ENCODE results near the gene HMX3. TPM values are rescaled to one million over a fixed set of nuclear protein-coding genes. Genes with fewer than 3 reads are reported as not detected.
A peak's percentile ranks its signal among the peaks of the same experiment; 100 is the strongest.

HMX3 gene
- total RNA-seq, 2 donors from 2014 or later, result not detected

DNA sequence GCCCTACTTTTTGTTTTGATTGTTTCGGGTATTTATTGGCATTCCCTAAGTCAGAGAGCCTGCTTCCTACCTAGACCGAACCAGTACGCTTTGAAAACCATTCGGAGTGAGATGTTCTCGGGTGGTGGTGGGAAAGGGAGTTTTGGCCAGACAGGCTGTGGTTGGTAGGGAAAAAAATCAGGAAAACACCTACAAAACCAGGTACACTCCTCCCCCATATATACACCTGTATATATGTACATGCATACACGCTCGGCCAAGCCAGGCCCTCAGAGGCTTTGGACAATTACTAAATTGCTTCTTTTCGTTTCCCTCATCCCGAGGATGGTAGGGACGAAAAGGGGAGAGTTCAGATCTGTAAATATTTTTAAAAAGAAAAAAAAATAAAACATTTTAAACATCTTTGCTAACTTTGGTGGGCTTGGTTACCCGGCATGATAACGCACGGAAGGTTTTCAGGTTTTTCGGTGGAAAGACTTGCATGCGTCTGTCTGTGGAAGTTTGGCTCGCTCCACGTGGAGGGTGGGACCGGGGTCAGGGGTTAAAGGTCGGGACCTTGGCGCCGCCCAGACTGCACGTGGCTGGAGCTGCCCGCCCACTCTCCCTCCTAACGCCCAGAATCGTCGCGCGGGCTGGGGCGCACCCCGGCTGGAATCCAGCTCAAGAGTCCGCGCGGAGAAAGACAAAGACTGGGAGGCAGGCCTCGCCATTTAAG is 14.7 kb downstream of the HMX3 start:
- H3K4me1 ChIP-seq, result peaks cover 53% of the 10 kb centered on the region
- peaks cover 0 to 2% (median 0%) of the 10 kb centered on the region in 3 donors for H3K9me3 ChIP-seq
- no peak for ATAC-seq
- TF ChIP-seq CTCF (IDR thresholded peaks at IDR 0.05) (no peak), POLR2A (IDR thresholded peaks at IDR 0.05) (no peak)
- no peaks in the 10 kb centered on the region for H3K36me3 ChIP-seq (replicated peaks in 1 of 2; ENCODE audit: insufficient read depth in 1 of 2, low read depth in 2 of 2)
- H3K27ac ChIP-seq, result no peak overlapping the region
- WGBS, 2 donors, result 7 to 8% methylated on average over 29 to 34 of the region's 34 CpGs
- peaks cover 0 to 59% of the 10 kb centered on the region in 2 donors for H3K27me3 ChIP-seq
- DNase-seq, result no peak
- no peak overlapping the region for H3K4me3 ChIP-seq
- intact Hi-C loops (cut with DNase I), result no loop called here

DNA sequence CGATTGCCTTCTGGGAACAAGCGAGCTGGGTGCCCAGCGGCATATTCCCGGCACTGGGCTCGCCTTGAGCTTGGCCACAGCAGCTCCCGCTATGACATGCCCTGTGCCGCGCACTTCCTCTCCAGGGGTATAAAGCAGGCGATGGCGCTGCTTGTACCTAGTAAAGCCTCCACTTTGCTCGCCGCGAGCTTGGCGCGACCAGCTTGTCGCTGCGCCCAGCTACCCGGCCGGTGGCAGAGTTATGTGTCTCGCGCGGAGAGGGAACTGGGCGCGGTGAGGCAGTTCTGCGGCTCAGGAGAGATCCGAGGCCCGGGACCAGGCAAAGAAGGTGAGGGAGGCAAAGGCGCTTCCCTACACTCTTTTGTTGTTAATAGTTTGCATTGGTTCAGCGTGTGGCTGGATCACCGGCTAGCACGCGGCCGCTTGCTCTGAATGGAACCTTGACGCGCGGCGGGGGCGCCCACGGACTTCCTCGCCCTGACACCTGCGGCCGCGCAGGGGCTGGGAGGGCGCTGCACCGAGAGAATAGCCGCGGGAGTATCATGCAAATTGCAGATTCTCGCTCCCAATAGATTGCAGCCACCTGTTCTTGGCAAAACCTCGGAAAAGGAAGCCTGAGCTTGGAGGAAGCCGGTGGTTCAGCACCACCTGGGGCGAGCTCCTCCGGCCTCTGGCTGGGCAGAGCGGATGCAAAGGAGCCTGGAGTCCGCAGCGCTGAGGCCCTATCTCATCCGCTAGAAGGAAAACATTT is 15.4 kb downstream of the HMX3 start:
- TF ChIP-seq POLR2A (IDR thresholded peaks at IDR 0.05) (no peak), CTCF (IDR thresholded peaks at IDR 0.05) (no peak)
- Histone ChIP-seq H3K4me1 (peaks cover 56% of the 10 kb centered on the region), H3K36me3 (replicated peaks in 1 of 2; ENCODE audit: insufficient read depth in 1 of 2, low read depth in 2 of 2) (no peaks in the 10 kb centered on the region), H3K27me3 (peaks cover 0 to 54% of the 10 kb centered on the region in 2 donors), H3K27ac (no peak overlapping the region), H3K4me3 (no peak overlapping the region), H3K9me3 (peaks cover 0 to 2% (median 0%) of the 10 kb centered on the region in 3 donors)
- 2 to 5% methylated on average over 18 to 56 of the region's 56 CpGs for WGBS, 2 donors
- intact Hi-C loops (cut with DNase I), result no loop called here
- peak in 1 of 4 donors; percentile 17 for DNase-seq
- no peak for ATAC-seq

- peaks cover 0 to 2% (median 0%) of the 10 kb centered on the region in 3 donors for H3K9me3 ChIP-seq
- WGBS, 2 donors, result 20 to 23% methylated on average over 7 of the region's 7 CpGs
- peaks cover 0 to 4% of the 10 kb centered on the region in 2 donors for H3K36me3 ChIP-seq (replicated peaks in 1 of 2; ENCODE audit: insufficient read depth in 1 of 2, low read depth in 2 of 2)
- TF ChIP-seq POLR2A (IDR thresholded peaks at IDR 0.05) (no peak), CTCF (IDR thresholded peaks at IDR 0.05) (no peak)
- H3K4me3 ChIP-seq, result no peak overlapping the region
- no peak for ATAC-seq
- H3K27ac ChIP-seq, result no peak overlapping the region
- no peak for DNase-seq
- peaks cover 57% of the 10 kb centered on the region for H3K4me1 ChIP-seq
- intact Hi-C loops (cut with DNase I), result no loop called here
- peaks cover 0 to 49% of the 10 kb centered on the region in 2 donors for H3K27me3 ChIP-seq
Observed at GRCh38 chr10:123151737-123152135, 16.0 kb downstream of the HMX3 start.

DNA sequence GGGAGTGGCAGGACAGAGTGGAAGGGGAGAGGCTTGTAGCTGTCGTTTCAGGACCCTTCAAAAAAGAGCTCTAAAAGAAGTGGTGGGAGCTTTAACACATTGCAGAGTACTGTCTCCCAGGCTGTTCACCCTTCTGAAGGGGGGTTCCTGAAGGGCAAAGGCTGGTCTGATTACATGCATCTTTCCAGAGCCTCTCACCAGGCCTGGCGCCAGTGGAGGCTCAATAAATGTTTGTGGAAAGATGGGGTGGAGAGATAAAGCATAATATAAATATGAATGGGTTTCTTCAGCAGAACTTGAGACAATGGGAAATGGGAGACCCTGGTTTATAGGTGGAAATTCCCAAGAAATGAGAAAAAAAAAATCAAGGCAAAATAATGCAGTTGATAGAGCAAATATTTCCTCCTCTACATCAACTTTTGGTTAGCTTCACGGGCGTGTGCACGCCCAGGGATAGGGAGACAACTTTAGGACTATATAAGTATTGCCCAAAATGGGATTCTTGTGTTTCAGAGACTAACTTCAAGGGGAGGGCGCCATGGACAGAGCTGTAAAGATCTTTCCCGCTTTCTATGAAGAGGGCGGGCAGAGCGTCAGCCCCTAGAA is 17.8 kb downstream of the HMX3 start:
- H3K9me3 ChIP-seq, result peaks cover 0 to 2% (median 0%) of the 10 kb centered on the region in 3 donors
- peaks cover 0 to 10% of the 10 kb centered on the region in 2 donors for H3K36me3 ChIP-seq (replicated peaks in 1 of 2; ENCODE audit: insufficient read depth in 1 of 2, low read depth in 2 of 2)
- no peak for DNase-seq
- TF ChIP-seq POLR2A (IDR thresholded peaks at IDR 0.05) (no peak), CTCF (IDR thresholded peaks at IDR 0.05) (no peak)
- no peak for ATAC-seq
- H3K4me1 ChIP-seq, result peaks cover 49% of the 10 kb centered on the region
- peaks cover 0 to 32% of the 10 kb centered on the region in 2 donors for H3K27me3 ChIP-seq
- WGBS, 2 donors, result 29 to 35% methylated on average over 9 of the region's 9 CpGs
- no peak overlapping the region for H3K27ac ChIP-seq
- no peak overlapping the region for H3K4me3 ChIP-seq
- intact Hi-C loops (cut with DNase I), result no loop called here
